Measurements from ENCODE around the gene FRAT1.
A peak's percentile ranks its signal among the peaks of the same experiment; 100 is the strongest.

Gene FRAT1

DNA sequence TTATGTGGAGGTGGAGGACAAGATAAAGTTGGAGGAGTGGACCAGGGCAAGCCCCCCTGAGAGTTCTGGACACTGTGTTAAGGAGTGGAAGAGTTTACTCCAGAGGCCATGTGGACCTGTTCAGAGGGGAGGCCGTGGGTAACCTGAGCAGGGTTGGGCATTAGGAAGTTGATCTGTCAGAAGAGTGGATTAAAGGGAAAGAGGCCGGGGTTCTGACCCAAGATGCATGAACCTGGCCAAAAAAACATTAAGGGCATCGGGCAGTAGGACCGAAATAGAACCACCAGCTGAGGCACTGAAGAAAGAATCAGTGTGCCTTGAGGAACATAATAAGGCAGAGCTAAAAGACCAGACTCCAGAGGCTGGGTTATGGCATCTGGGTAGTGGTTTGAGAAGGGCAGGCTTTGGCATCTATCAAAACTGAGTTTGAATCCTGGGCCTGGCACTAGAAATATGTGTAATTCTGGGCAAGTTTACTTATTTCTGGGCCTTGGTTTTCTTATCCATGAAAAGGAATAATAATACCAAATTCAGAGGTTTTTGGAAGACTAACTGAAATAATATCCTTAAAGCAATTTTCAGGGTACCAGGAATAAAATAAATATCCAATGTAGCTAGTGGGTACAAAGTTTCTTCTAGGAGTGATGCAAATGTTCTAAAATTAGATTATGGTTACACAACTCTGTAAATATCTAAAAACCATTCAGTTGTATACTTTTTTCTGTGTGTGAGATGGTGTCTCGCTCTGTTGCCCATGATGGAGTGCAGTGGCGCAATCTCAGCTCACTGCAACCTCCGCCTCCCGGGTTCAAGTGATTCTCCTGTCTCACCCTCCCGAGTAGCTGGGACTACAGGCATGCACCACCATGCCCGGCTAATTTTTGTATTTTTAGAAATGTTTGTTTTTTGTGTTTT is 10.9 kb upstream of the FRAT1 start:
- no peak for DNase-seq

DNA sequence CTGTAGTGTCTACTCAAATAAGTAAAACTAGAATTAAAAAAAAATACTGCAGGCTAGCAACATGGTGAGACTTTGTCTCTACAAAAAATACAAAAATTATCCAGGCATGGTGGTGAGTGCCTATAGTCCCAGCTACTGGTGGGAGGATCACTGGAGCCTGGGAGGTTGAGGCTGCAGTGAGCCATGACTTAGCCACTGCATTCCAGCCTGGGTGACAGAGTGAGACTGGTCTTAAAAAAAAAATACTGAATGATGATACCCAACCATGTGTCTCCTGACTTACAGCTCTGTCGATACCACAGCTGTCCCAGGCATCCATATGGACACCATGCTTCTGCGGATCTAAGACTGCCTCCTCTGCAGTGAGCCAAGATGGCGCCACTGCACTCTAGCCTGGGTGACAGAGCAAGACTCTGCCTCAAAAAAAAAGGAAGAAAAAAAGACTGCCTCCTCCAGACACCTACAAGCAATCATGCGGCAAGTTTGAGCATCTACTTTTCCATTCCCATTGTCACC is 7.9 kb upstream of the FRAT1 start:
- DNase-seq = no peak

DNA sequence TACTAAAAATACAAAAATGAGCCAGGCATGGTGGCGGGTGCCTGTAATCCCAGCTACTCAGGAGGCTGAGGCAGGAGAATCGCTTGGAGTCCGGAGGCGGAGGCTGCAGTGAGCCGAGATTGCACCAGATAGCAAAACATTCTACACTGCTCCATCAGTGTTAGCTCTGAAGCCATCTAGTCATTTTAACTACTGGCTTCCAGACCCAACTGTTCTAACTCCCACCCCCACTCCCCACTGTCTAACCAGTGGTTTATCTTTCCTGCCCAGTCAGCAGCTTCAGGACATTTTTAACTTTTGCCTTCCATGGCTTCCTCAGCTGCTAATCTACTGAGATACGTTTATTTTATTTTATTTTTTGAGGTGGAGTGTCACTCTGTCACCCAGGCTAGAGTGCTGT is 6.2 kb upstream of the FRAT1 start:
- peak; percentile 90 for DNase-seq

DNA sequence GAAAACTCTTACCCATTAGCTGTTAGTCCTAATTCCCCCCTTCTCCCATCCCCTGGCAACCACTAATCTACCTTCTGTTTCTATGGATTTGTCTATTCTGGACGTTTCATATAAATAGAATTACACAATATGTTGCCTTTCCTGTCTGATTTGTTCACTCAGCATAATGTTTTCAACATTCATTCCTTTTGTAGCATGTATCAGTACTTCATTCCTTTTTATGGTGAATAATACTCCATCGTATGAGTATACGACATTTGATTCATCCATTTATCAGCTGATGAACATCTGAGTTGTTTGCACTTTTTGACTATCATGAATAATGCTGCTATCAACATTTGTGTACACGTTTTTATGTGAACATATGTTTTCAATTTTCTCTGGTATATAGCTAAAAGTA is 4.4 kb upstream of the FRAT1 start:
- no peak for DNase-seq

DNA sequence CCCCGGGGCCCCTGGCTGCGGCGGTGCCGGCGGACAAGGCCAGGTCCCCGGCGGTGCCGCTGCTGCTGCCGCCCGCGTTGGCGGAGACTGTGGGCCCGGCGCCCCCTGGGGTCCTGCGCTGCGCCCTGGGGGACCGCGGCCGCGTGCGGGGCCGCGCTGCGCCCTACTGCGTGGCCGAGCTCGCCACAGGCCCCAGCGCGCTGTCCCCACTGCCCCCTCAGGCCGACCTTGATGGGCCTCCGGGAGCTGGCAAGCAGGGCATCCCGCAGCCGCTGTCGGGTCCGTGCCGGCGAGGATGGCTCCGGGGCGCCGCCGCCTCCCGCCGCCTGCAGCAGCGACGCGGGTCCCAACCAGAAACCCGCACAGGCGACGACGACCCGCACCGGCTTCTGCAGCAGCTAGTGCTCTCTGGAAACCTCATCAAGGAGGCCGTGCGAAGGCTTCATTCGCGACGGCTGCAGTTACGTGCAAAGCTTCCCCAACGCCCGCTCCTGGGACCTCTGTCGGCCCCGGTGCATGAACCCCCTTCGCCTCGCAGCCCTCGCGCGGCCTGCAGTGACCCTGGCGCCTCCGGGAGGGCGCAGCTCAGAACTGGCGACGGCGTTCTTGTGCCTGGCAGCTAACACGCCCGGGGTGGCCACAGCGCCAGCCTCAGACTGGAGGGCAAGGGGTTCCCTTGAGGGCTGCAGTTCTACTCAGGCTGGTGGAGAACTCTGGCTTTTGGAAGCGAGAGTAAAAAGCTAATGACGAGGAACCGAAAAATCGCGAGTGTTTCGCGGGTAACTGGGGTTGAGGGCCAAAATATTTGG is 804 bp downstream of the FRAT1 start:
- peak; percentile 91 for DNase-seq

DNA sequence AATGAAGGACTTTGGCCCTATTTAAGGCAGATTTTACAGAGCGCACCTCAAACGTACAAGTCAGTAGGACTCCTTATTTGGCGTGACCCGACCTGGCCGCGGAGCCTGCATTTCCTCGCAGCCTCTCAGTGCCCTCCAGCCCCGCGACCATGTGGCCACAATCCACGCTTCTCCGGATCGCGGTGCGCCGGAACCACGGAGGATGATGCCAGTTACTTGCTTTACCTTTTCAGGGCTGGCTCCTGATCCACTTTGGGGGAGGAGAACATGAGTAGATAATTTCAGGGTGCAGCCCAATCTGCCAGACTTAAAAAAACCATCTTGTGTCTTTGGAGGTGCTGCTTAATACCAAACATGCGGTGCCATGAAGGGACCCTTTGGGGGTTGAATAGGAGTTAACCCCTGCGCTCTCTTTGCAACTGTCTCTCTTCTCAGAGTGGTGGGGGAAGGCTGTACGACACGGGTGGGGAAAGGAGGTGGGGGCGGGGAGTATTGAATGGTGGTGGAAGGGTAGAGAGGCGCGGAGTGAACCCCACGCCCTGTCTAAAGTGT is 1.5 kb downstream of the FRAT1 start:
- no peak for DNase-seq

DNA sequence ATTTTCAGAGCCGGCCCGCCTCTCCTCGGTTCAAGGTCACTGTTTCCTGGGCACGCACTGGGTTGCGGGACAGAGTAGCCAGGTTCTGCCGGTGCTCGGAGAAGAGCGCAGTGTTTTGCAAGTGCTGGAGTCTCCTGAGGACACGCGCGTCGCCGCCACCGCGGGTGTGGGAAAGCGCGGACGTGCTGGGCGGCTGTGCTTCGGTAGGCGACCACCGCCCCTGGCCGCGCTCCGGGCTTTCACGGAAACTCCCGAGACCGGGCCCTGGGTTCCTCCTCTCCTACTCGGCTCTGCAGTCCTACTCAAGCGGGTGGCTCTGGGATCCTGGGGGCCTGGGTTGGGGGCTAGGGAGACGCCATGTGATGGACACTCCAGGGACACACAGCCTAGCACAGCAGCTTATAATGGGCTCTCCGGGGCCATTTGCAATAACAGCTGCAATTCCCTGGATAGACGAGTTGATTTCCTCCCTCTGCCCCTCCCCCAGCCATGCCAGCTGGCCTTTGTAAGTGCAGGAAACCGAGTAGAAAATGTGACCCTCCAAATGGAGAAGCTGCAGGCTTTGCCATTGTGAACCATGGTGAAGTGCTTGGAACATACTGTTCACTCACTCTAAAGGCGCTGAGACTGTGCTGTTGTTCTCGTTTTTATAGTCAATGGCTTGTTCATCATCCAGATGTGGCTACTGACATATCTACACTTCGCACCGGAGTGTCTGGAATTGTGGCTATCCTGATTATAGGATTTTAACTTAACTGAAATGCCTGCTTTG is 2.1 kb downstream of the FRAT1 start:
- peak; percentile 71 for DNase-seq

DNA sequence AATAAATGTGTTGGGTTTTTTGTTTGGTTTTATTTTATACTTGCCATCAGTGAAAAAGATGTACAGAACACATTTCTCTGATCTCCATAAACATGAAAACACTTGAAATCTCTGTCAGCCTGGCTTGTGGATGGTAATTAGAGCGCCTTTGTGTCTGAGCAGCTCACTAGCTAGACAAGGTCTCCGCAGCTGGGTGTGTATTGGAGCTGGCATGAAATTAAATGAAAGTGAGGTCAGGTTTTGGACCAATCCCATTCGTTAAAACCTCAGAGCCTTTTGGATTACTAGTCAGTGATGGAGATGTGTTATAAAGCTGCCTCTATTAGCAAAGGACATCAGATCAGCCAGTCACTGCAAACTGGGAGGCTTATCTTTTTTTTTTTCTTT is 2.7 kb downstream of the FRAT1 start:
- DNase-seq = no peak

DNA sequence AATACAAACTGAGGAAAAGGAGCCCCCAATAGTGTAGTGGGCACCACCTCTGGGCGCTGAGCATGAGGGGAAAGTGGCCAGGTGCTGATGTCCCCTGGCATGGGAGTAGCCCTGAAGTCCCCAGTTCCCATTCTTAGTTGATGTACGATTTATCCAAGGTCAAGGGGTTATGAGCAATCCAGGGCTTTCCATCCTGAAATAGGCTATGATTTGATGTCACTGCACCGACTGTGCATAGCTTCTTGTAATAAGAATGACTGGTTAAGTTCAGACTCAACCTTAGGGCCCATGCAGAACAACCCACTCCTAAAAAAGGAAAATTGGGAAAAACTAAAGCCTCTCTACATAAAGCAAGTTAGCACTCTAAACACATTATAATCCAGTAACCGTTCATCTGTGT is 4.4 kb downstream of the FRAT1 start:
- no peak for DNase-seq

DNA sequence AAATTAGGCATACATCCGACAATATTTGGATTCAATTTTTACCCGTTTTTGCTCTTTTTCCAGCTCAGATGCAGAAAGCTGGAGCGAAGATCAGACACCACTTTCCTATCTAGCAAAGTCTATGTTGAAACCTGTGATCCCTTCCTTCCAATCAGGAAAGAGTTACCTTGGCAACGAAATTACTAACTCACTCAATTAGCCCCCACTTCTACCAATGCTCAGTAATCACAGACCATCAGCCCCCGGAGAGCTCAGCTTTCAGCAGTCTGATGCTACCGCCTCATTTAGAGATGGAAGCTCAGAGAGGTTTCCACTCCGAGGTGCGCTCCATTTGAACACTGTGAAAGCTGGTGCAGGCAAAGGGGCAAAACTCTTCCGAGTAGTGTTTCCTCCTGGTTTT is 6.7 kb downstream of the FRAT1 start:
- no peak for DNase-seq

DNA sequence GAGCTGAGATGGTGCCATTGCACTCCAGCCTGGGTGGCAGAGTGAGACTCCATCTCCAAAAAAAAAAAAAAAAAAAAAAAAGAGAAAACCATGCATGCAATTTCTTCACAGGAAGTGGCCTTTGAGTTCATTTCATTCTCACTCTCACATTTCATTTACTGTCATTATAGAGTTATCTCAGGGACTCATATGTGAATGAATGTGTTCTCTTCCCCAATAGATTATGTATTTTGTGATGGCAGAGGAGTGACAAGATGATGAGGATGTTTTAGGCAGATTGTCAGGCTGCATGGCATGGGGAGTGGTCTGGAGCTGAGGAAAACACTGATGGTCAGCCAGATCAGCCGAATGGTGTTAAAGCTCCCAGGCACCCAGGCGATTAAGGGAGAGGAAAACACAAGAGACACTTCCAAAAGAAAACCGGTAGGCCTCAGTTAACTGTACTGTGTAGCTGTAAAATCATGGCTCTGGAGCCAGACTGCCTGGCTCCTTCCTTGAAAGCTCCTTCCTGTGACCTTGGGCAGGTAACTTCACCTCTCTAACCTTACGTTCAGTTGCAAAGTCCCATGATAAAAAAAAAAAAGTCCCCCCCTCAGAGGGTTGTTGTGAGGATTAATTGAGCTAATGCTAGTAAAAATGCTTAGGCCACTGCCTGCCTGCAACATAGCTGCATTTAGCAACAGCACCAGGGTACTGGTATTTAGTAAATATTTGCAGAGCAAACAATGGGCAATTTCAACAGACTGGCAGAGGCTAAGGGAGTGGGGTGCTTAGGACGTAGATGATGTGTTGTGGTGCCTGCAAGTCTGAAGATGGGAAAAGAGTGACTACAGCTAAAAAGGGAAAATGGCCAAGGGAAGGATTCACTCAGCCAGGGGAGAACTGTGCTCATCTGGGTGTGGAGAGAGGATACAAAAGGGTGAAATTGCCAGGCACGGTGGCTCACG is 8.6 kb downstream of the FRAT1 start:
- DNase-seq = peak; percentile 61

DNA sequence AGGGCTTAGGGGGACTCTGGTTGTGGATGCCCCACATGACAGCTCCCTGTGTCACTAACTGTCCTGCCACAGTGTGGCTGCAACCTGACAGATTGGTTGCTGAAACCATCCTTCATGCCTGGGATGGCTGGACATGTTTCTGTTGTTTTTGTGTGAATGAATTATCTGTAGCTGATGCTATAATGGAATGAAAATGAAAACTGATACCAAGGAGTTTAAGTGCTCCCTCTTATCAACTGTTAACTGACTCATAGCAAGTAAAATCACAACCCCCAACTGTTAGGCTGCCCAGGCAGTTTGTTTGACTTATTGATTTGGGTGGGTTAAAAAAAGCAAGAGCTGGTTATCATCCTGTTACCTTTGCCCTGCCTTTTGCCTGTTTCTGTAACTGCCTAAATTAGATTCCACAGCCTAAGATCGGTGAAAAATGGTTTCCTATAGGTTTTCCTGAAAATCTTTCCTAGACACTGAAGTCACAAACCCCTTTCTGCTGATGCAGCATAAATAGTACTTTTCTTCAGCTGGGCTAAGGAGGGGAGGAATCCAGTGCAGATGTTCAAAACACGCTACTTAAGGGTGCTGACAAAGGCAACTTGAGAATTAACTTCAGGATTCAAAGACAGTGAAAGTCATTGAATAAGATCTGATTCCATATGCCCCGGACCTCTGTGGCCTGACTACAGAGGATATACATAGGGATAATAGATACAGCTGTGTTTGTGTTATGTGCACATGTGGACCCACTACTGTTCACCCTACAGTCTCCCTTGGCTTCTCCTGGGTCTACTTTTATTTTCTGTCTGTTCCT is 9.8 kb downstream of the FRAT1 start:
- peak; percentile 36 for DNase-seq

DNA sequence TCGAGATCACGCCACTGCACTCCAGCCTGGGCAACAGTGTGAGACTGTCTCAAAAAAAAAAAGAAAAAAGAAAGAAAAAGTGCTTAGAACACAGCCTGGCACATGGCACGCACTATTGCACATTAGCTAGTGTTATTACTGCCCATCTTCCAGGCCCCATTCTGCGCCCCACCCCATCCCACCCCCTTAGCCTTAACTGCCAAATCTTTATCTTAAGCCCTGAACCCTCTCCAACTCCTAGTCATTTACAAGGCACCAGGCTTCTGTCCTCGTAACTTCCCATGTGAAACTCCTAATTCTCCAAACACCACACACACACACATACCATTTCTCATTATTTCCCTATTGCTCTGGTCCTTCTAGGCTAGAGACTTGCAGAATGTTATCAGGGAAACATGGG is 10.7 kb downstream of the FRAT1 start:
- DNase-seq = no peak

DNA sequence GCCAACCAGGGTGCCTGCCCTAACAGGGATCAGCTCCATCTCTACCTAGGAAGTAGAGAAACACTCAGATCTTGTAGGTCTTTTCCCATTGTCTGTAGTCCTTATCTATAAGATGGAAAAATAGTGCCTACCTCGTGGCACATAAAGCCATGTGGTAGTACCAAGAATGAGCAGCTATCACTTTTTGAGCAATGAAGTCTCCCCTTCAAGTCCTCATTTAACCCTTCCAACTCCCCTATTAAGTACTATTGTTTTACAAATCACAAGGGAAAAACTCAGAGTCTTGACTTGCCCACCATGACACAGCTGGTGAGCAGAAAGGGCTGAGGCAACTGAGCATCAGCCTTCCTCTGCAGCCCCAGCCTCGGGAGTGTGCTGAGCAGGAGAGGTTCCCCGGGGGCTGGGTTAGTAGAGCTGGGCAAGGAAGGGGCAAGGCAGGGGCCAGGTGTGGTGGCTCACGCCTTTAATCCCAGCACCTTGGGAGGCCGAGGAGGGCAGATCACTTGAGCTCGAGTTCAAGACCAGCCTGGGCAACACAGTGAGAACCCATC is 12.2 kb downstream of the FRAT1 start:
- DNase-seq = no peak

DNA sequence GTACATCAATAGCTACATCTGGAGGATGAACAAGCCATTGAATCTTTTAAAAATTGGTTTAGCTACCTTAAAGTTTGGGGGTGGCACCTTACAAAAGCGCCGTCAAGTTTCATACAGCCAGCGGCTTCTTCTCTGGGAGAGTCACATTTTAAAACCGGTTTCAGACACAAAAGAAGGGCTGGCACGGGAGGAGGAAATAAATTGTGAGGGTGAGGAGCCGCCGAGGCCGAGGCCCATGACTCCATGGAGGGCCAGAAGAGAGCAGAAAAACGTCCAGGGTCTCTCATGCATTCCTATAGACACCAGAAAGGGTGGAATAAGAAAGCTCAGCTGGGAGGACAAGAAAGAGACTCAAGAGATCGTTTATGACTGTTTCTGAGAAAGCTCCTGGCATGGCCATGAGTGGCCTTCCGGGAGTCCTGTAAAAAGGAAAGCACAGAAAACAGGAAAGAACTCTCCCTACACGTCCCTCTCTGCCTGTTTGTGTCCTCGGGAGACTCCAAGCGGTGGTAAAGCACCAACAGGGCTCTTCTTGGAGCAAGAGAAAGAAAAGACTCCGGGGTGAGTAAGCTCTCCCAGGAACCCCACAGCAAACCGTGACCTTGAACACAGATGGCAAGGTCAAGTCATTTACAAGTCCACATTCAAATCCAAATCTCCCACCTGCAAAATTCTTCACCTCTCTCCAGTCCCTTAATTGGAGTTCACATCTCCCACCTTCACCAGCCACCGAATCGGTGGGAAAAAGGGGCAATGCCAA is 13.7 kb downstream of the FRAT1 start:
- peak; percentile 49 for DNase-seq

DNA sequence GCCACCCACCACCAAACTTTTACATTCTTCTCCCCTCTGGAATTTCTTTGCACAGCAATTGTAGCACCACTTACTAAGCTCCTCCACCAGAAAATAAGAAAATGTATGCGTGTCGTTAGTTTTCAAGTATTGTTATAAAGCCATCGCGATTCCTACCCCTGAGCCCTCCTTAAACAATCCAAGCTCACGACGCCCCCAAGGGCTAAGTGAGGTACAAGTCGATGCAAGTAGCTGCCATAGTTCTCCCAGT is 14.2 kb downstream of the FRAT1 start:
- DNase-seq = peak; percentile 82

DNA sequence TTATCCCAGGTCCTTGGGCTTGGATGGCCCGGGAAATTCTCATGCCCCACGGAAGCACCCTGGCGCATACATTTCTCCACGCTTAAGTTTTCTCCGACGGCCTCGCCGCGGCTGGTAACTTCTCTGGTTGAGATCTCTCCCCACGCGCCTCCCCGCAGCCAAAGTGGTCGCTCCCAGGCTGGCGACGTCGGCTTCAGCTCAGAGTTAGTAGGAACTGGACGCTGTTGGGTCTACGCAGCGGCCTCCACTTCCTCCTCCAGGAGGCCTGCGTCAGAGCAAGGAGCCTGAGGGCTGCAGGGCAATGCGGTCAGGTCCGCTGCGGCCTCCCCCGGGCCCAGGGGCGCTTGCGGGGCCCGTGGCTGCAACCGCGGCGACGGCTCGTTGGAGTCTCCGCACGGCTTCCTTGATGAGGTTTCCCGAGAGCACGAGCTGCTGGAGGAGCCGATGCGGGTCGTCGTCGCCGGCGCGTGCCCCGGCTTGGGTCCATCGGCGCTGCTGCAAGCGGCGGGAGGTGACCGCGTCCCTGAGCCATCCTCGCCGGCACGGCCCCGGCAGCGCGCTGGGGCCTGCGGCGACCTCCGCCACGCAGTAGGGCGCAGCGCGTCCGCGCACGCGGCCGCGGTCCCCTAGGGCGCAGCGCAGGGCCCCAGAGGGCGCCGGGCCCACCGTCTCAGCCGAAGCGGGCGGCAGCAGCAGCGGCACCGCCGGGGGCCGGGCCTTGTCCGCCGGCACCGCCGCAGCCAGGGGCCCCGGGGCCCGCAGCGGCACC is 14.7 kb downstream of the FRAT1 start:
- peak; percentile 84 for DNase-seq

DNA sequence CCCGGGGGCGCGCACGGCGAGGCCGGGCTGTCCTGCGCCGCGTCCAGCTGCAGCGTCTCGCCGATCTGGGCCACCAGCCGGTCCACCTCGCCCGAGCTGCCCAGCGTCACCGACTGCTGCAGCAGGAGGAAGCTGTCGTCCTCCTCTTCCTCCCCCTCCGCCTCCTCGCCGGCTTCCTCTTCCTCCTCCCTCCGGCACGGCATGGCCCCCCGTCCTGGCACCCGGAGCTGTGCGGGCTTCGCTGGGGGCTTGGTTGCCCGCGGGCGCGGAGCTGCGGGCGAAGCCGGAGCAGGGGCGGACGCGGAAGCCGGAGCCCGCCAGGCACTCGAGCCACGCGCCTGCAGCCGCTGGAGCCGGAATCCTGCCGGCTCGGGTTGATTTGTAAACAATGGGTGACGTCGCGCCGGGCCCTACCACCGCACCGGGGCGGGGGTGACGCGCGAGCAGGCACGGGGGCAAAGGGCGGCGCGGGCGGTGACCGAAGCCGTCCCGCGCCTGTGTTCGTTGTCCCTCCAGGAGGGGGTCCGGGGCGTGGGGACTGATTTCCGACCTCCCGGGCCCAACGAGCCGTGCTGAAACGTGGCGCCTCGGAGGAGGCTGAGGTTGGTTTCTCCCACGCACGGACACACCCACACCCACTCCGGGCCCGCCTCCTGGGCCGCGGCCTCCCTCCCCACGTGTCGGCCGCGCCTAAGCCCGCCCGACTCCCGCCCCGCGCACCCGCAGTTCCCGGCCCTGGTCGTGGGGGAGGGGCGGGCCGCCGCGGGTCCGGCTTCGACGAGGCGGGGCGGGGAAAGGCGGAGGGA is 15.5 kb downstream of the FRAT1 start, which contains the start of gene FRAT2:
TSS of gene FRAT2 (minus strand) at position 360 of the 806 bp plus-strand sequence. CDS start at position 203, 157 bp downstream.
- peak; percentile 96 for DNase-seq
